Heart right ventricle (tissue), 16 donors: ENCODE results near the gene MYCL. TPM values are rescaled to one million over a fixed set of nuclear protein-coding genes. Genes with fewer than 3 reads are reported as not detected.
A peak's percentile ranks its signal among the peaks of the same experiment; 100 is the strongest.

Experiments
- ATAC-seq, 8 donors: fragments of 200-7000 bp; cut with Tn5 transposase; one replicate each; pipeline ENCODE4 v1.9.1; 2020; ENCODE audit warnings: mild to moderate bottlenecking in 8 of 8, moderate library complexity in 8 of 8, moderate number of reproducible peaks in 1 of 8
- DNase-seq, 2 donors: peaks; one replicate each; pipeline ENCODE4 v3.0.0-alpha.2; 2020
- H3K27ac ChIP-seq, 10 donors: fragments of 200-600 bp; sonication (generic) in 2 of 10; one replicate each; pipeline versions ENCODE4 v1.5.0 to v1.8.0; 2020 to 2022; ENCODE audit warnings: mild to moderate bottlenecking in 3 of 10
- H3K27me3 ChIP-seq, 7 donors: fragments of 200-600 bp; one replicate each; pipeline ENCODE4 v1.8.0; 2021 to 2022; ENCODE audit warnings: mild to moderate bottlenecking in 2 of 7
- H3K36me3 ChIP-seq, 9 donors: fragments of 200-600 bp; sonication (generic) in 1 of 9; one replicate each; pipeline versions ENCODE4 v1.5.0 to v1.8.0; 2020 to 2022; ENCODE audit warnings: mild to moderate bottlenecking in 2 of 9
- H3K4me1 ChIP-seq, 9 donors: fragments of 200-600 bp; sonication (generic) in 1 of 9; one replicate each; pipeline versions ENCODE4 v1.5.0 to v1.8.0; 2020 to 2022; ENCODE audit warnings: mild to moderate bottlenecking in 4 of 9
- H3K4me3 ChIP-seq, 10 donors: fragments of 200-600 bp; sonication (generic) in 2 of 10; one replicate each; pipeline versions ENCODE4 v1.5.0 to v1.8.0; 2020 to 2022; ENCODE audit warnings: mild to moderate bottlenecking in 7 of 10, moderate library complexity in 2 of 10
- H3K9me3 ChIP-seq, 11 donors: fragments of 200-600 bp in 10 of 11; sonication (generic) in 2 of 11; one replicate each; pipeline versions ENCODE4 v1.5.0 to v1.8.0; 2013 to 2022; ENCODE audit warnings: mild to moderate bottlenecking in 2 of 11, control low read depth in 1 of 11, moderate library complexity in 1 of 11
- CTCF ChIP-seq, 9 donors: fragments of 200-600 bp; sonication (generic) in 2 of 9; IDR thresholded peaks; one replicate each; pipeline versions ENCODE4 v1.5.0 to v1.8.0; 2021 to 2022; ENCODE audit warnings: antibody characterized with exemption in 9 of 9, mild to moderate bottlenecking in 5 of 9, moderate library complexity in 1 of 9
- WGBS, 2 donors: extraction: QIAGEN DNeasy Blood & Tissue Kit; methylation state at CpG; one replicate each; pipeline ENCODE4 v1.1.7; 2013; ENCODE audit warnings: inconsistent platforms in 1 of 2; 5-methylcytosine and 5-hydroxymethylcytosine counted together
- intact Hi-C, 10 donors: fragments of 100-400 bp; cut with DNase I; formaldehyde crosslinking; loops; one replicate each; pipeline versions ENCODE4 v1.11.1 to v1.14.2; 2022
- polyA plus RNA-seq, 2 donors: library from polyadenylated mRNA; stranded (reverse); fragments of 200-250 nt; gene quantifications; one replicate each; pipeline ENCODE4 v1.2.3, GENCODE V29; 2013
- total RNA-seq, 10 donors: library from RNA; stranded (reverse); fragmentation: NEBNext Ultra II Directional in 3 of 10; extraction: Animal tissue kit (Norgen Biotek cat#: 25700) in 3 of 10; gene quantifications; one replicate each; pipeline versions ENCODE4 v1.2.1 to v1.2.4, GENCODE V29; 2021 to 2023
- donor health status: Arrhythmogenic right ventricular cardiomyopathy.
- donor health status: ischemic (EF 13 %, LVEDD 7.1; RV severe dilation, severe dysfunction).
- donor health status: healthy with polysubstance abuse.
- donor health status: DM: no; HTN: yes; CAD: no.
- donor health status: DM: no; HTN: no; CAD: no.
- donor health status: ischemic (EF 25% LVEDD 6.9; RV normal size, moderate dysfunction).
- donor health status: ischemic (EF 25% LVEDD 5.7; RV mildly dilated, moderate dysfunction).
- donor health status: healthy.
- donor health status: DM: yes; HTN: yes; CAD: no.
- donor health status: Ischemic cardiomyopathy.
- donor health status: ischemic (EF 35%, LVEDD 5.7; RV mildly dilated, moderate dysfunction).
- donor health status: nonischemic (EF 11% LVEDD 7.7; RV severe dilation, severe dysfunction).
- donor health status: DM: yes; HTN: yes; CAD: no.
- donor health status: PGD.
- donor health status: ischemic (EF 29% LVEDD 5.4; RV normal size, mild dysfunction).
- donor health status: nonischemic (EF 23%, LVEDD 6.1; RV moderate dilation, normal function).

Gene MYCL
- total and polyA plus RNA-seq, 12 donors, result 0.07 to 2.5 (median 0.55) TPM

GRCh38 chr1:39849203-39849602 lies 52.5 kb downstream of the MYCL start:
- peaks cover 0 to 68% (median 6%) of the 10 kb centered on the region in 9 donors for H3K36me3 ChIP-seq
- no peak for TF ChIP-seq CTCF (IDR thresholded peaks at IDR 0.05)
- intact Hi-C loops, result loop anchor here in 4 of 10 donors (5.0 to 10.0 kb wide), 3 partner anchors 43 to 53 kb away; partner anchors contain the start of gene MYCL (in 1 of the 4)
- no peak for ATAC-seq
- no peaks in the 10 kb centered on the region for H3K9me3 ChIP-seq
- no peak overlapping the region for H3K4me3 ChIP-seq
- peaks cover 5 to 28% (median 18%) of the 10 kb centered on the region in 9 donors for H3K4me1 ChIP-seq
- 96 to 97% methylated on average over 1 of the region's 1 CpG for WGBS, 2 donors
- H3K27ac ChIP-seq, result no peak overlapping the region
- H3K27me3 ChIP-seq, result no peaks in the 10 kb centered on the region
- no peak for DNase-seq

- no peak for ATAC-seq
- 97 to 99% methylated on average over 6 of the region's 6 CpGs for WGBS, 2 donors
These were observed 53.8 kb downstream of the MYCL start for GRCh38 chr1:39847940-39848339.

GRCh38 chr1:39846796-39847195 lies 54.9 kb downstream of the MYCL start:
- no peak for ATAC-seq
- DNase-seq, result no peak
- Histone ChIP-seq H3K9me3 (no peaks in the 10 kb centered on the region), H3K4me1 (peaks cover 5 to 41% (median 21%) of the 10 kb centered on the region in 9 donors), H3K36me3 (peaks cover 0 to 71% (median 7%) of the 10 kb centered on the region in 9 donors), H3K4me3 (no peak overlapping the region), H3K27me3 (no peaks in the 10 kb centered on the region), H3K27ac (no peak overlapping the region)
- no peak for TF ChIP-seq CTCF (IDR thresholded peaks at IDR 0.05)
- intact Hi-C loops, result loop anchor here in 4 of 10 donors (5.0 to 10.0 kb wide), 3 partner anchors 46 to 56 kb away; partner anchors contain the start of gene MYCL (in 1 of the 4)
- 96 to 100% methylated on average over 1 of the region's 1 CpG for WGBS, 2 donors

More at GRCh38 chr1:39847940-39848339, 53.8 kb downstream of the MYCL start:
- Histone ChIP-seq H3K4me1 (peaks cover 5 to 34% (median 18%) of the 10 kb centered on the region in 9 donors), H3K27me3 (no peaks in the 10 kb centered on the region), H3K4me3 (no peak overlapping the region), H3K27ac (no peak overlapping the region), H3K36me3 (peaks cover 0 to 70% (median 0%) of the 10 kb centered on the region in 9 donors), H3K9me3 (no peaks in the 10 kb centered on the region)
- intact Hi-C loops, result loop anchor here in 4 of 10 donors (5.0 to 10.0 kb wide), 3 partner anchors 44 to 54 kb away; partner anchors contain the start of gene MYCL (in 1 of the 4)
- no peak for TF ChIP-seq CTCF (IDR thresholded peaks at IDR 0.05)
- no peak for DNase-seq

- Histone ChIP-seq H3K9me3 (no peaks in the 10 kb centered on the region), H3K4me1 (peaks cover 5 to 41% (median 21%) of the 10 kb centered on the region in 9 donors), H3K36me3 (peaks cover 0 to 81% (median 15%) of the 10 kb centered on the region in 9 donors), H3K27ac (peak overlapping the region in 2 of 10 donors; percentile 5 to 58), H3K4me3 (no peak overlapping the region), H3K27me3 (no peaks in the 10 kb centered on the region)
- DNase-seq (peak; percentile 76 to 89), ATAC-seq (peak; percentile 93 to 97 (median 97))
- no peak for TF ChIP-seq CTCF (IDR thresholded peaks at IDR 0.05)
- intact Hi-C loops, result loop anchor here in 4 of 10 donors (5.0 to 10.0 kb wide), 3 partner anchors 46 to 56 kb away; partner anchors contain the start of gene MYCL (in 1 of the 4)
- 15% methylated on average over 7 of the region's 7 CpGs for WGBS, 2 donors
These were observed 55.8 kb downstream of the MYCL start for GRCh38 chr1:39845569-39846566.
